NOMO-1 treated with DMSO at 0.1 percent for 48 hours (cell line): ENCODE measurements around the gene CDYL2.
"Not testable (repeated sequence)": the region's sequence is repeated elsewhere in the genome, so short reads cannot be mapped to it uniquely, and the experiment has no call there.

Experiments used
- DNase-seq: peaks from one replicate; lab custom pipeline; 2025; ENCODE audit not compliant: unreplicated experiment; lab: John Stamatoyannopoulos, UW

Gene CDYL2

DNA sequence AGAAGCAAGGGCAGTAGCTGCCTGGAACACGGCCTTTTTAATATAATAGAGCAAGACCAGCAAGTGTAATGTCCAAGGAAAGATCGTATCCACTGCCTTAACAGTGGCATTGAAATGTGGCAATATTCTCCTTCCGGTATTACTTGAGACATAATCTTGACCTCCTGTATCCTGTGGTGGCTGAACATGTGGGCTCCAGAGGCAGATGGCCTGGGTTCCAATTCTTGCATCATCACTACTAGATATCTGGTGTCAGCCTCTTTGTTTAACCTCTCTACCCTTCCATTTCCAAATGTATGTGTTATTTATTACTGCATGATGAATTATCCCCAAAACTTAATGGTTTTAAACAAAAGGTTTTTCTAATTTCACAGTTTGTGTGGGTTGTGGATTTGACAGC lies 3.5 kb upstream of the CDYL2 start:
- no peak for DNase-seq

DNA sequence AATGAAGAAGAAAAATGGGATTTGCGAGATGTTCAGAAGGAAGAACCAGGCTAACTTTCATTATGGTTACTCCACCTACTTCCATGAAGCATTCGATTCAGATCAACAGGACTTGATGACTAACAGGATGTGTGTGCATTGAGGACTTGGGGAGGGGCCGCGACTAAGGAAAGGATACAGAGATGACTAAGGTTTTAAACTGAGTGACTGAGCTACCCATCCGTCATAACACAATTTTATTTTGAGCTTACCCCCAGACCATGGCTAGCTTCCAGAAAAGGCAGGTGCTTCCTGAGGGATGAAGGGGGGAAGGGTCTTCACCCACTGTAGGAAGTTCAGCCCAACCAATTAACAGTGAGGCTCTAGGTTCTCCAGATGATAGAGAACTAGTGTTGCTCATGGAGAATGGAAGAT lies 2.5 kb upstream of the CDYL2 start:
- no peak for DNase-seq

DNA sequence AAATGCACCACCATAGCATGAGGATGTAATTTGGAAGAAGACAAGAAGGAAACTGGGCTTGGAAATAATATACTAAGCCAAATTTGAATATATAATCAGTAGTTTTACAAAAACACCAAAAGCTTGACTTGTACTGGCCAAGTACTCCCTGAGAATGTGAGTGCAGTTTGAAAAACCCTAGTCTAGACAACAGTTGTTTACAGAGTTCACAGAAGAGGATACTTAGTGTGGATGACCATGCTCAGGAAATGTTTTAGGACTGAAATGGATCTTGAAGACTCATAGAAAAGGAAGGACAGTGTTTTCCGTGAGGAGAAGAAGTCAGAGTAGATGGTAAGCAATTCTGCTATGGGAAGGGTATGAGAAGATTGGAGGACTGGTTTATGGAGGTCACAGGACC lies 1.9 kb upstream of the CDYL2 start:
- no peak for DNase-seq

DNA sequence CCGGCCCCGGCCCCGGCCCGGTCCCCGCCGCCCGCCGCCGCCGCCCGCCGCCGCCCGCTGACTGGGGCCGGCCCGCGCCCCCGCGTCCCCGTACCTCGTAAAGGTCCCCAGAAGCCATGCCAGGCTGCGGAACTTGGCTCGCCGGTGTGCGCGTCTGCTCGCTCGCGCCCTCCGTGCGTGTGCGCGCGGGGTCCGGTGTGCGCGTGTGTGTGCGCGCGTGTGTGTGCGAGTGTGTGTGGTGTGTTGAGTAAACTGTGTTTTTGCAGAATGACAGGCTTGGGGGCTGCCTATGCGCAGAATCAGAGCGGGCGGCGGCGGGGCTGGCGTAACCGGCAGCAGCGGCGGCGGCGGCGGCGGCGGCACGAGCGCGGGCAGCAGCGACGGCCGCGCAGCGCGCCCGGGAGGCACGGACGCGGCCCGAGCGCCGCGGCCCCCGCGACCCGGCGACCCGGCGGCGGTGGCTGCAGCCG lies 307 bp downstream of the CDYL2 start:
- DNase-seq, result no peak

DNA sequence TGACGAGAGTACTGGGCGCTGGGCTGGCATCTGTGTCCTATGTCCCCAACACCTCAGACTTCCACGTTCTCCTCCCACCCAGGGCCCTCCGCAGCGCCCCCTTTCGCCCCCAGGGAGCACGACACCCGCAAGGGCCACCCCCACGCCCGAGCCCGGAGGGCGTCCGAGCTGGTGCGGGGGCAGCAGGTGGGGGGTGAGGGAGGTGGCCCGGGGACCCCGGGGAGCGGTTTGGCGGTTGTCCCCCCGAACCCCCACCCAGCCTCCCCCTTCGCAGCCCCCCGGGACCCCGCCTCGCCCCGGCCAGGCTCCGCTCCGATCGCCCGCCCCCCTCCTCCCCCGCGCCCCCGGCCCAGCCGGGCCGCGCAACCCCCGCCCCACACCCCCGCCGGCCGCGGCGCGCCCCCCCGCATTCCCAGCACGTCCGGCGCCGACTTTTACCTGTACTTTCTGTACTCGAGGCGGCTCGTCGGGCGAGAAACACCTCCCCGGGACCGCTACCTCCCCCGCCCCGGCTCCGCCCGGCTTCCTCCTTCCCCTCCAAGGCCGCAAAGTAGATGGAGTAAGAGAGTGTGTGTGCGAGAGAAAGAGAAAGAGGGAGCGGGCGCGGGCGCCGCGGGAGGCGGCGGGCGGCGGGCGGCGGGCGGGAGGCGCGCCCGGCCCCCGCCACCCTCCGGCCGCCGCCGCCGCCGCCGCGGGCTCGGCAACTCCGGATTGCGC lies 901 bp downstream of the CDYL2 start:
- DNase-seq, result peak; percentile 31

DNA sequence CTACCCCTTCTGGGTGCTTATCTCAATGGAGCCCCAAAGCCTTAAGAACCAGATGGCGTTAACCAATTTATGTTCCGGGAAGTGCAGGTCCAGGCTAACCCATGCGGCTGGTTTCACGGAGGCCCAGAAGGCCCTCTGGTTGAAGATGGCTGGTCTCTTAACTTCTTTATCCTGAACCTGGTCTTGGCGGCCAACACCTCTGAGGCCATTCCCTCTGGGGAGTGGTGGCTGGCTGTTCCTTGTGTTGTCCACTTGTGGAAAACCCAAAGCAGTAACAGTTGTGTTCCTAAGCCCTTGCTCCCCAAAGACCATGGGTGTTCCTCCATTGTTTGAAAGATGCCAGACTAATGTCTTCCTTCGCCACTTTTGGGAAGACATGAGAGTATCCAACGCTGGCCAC lies 1.5 kb downstream of the CDYL2 start:
- DNase-seq, result no peak

DNA sequence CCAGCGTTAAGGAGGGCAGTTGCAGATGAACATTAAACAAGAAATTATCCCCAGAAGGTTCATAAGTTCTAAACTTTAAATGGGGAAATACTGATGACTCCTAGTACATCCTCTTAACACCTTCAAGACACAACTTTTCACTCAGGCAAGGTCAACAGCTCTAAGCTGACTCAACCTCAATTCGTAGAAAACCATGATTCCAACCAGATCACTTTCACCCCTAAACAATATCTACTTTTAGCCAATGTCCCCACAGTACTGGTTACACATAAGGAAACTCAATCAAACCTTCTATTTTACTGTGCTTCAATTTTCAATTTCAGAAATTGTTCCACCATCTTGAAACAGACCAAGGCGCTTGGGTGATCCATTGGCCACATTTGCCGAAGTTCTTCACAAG lies 2.3 kb downstream of the CDYL2 start:
- no peak for DNase-seq

DNA sequence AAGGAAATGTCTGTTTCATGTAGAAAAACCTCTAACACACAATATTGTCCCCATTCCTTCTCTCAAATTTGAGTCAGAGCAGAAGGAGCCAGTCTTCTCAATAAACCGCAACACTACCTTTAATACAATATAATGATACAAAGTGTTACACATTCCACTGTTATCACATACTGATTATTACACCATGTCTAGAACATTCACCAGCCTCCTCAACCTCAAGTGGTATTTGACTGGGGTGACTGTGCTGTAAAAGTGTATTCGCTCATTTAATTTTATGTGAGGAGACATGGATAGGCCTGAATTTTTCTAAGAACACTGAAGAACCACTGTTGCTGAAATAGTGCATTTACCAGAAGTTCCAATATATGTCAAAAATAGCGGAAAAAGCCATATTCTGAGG lies 10.3 kb downstream of the CDYL2 start:
- no peak for DNase-seq

DNA sequence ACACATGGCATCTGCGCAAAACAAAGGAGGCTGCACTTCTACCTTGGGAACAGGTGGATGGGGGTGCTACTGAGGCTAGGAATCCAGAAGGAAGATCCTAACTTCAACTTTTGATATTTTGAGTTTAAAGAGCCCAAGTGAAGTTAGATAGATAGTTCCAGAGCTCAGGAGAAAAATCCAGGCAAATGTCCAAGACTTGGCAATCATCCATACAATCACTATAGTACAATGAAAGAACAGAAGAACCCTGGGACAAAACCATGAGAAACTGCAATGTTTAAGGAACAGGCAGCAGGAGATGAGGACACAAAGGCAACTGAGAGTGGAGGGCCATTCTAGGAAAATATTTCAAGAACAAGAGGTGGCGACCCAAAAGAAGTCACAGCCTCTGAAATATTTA lies 12.4 kb downstream of the CDYL2 start:
- DNase-seq, result no peak

DNA sequence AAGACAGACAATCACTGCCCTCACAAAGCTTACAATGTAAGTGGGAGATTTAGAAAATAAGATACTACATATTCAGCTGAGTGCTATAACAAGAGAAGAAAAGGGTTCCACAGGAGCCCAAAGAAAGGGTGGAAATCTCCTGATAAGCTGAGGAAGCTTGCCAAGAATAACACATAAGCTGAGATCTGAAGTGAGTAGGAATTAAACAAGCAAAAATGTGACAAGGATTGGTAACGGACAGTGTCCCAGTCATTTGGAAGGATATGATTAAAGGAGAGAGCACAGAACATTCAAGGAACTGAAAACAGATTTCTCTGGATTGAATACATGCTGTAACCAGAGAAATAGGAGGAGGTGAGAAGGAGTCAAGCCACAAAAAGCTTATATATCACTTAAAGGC lies 13.0 kb downstream of the CDYL2 start:
- DNase-seq, result no peak

DNA sequence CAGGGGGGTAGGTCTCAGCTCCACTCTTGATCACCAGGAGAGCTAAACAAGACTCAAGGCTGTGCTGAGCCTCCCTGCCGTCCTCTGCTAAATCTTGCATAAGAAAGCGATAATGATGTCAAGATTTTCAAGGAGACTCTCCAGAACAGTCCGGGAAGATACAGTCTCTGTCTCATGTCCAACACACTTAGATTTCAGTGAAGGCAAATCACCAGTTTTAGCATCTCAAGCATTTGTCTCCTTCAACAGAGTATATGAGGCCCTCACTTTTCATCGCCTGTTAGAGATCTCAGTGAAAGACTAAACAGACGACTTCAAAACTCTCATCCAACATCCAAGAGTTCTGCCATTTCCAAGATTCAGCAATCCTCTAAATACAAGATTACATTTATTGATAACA lies 13.6 kb downstream of the CDYL2 start:
- DNase-seq, result no peak

DNA sequence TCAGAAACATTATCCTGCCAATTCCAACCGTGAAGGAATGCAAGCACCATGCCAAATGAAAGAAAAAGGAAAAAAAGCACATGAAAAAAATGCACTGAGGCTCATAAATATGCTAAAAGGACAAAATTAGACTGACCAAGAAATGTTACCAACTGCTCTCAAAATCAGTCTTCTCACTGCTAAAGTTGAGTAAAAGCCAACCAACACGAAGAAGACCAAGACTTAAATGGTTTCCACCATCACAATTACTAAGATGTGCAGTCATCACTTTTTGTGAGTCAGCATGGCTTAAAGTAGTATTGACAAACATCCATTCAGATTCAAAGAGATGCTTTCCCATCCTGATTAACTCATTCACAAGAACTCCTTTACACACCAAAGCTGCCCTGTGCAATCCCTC lies 16.4 kb downstream of the CDYL2 start:
- no peak for DNase-seq

DNA sequence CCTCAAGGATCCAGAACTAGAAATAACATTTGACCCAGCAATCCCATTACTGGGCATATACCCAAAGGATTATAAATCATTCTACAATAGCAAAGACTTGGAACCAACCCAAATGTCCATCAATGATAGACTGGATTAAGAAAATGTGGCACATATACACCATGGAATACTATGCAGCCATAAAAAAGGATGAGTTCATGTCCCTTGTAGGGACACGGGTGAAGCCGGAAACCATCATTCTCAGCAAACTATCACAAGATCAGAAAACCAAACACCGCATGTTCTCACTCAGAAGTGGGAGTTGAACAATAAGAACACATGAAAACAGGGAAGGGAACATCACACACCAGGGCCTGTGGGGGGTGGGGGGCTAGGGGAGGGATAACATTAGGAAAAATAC lies 17.8 kb downstream of the CDYL2 start:
- DNase-seq, result not testable (repeated sequence)

DNA sequence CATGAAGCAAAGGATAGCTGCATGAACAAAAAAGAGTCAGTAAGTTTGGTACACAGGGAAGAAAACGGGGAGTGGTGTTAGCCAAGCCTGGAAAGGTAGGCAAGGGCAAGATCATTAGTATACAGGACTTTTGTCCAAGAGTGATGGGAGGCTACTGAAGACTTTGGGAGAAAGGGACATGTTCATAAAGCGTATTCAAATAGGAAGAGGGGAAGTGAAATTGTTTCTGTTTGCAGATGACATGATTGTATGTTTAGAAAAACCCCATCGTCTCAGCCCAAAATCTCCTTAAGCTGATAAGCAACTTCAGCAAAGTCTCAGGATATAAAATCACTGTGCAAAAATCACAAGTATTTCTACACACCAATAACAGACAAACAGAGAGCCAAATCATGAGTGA lies 19.4 kb downstream of the CDYL2 start:
- no peak for DNase-seq

DNA sequence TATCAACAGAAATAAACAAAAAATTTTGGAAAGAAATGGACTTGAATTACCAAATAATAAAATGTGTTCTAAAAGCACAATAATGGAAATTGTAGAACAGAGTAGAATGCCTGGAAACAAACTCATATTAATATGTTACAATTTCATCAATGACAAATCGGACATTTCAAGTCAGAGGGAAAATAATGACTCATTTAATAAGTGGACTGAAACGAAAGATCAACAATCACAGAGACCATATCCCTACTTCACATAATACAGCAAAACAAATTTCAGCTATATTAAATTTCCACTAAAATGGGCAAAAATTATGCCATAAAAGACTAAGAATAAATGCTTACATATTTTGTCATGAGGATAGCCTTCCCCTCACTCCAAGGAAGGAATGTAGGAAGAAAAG lies 25.7 kb downstream of the CDYL2 start:
- no peak for DNase-seq

DNA sequence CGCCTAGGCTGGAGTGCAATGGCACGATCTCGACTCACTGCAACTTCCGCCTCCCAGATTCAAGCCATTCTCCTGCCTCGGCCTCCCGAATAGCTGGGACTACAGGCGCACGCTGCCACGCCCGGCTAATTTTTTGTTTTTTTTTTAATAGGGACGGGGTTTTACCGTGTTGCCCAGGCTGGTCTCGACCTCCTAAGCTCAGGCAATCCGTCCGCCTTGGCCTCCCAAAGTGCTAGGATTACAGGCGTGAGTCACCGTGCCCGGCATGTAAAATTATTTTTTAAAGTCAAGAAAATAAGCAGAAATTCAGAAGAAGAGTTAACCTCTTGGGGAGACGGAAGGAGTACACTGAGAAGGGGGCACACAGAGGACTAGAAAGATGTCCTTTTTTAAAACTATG lies 27.5 kb downstream of the CDYL2 start:
- no peak for DNase-seq

DNA sequence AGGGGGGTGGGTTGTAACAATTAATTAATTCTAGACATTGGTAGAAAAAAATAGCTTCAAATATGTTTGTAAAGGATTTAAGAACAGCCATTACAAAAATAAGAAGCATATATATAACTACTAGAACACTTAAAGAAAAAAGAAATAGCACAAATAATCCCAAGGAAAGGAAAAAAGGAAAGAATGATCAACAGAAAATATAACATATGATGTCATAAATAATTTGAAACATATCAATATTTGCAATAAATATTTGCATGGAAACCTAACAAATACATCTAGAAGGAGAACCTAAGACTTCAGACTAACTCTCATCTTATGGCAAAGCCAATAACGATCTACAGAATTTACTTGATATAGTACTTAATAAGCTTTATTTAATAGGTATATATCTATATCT lies 28.9 kb downstream of the CDYL2 start:
- no peak for DNase-seq

DNA sequence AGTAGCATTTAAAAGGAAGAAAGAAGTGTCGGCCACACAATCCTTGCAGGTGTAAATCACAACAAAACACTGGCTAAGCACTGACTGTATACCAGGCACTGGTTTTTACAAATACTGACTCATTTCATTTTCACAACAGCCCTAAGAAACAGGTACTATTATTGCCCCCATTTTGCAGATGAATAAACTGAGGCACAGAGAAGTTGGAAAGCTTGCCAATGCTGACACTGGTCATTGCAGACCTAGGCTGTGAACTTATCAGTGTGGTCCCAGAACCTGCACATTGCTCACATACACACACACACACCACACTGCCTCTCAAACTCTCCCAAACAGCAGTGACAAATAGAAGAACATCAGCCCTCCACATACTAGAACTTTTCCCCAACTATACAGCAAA lies 37.6 kb downstream of the CDYL2 start:
- no peak for DNase-seq

DNA sequence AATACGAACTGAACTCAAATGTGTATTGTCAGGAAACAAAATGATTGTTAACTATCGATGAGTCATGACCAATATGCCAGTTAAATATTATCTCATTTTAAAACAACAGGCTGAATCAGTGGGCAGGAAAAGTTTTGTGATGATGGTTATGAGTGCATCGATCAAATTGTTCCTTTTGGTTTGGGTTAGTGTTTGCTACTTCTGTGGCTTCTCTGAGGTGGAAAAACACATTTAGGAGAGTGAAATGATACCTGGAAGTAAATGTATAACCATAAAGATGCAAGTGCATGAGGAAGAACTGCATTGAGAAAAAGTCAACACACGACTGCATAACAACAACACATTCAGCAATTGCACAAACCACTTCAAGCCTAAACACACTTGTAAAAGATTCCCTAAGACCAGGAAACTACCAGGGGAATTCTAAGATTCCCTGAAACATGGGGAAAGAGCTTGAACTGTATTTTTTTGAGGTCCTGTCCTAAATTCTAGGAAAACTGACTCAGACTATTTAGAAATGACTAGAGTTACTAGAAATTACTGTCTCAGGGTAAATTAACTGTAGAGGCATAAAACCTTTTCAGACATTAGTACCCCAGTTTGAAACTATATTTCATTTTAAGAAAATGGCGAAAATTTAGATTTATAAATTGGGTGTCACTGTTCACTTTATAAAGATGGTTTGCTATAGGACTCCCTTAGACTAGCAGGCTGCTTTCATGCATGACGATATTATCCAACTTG lies 44.8 kb downstream of the CDYL2 start:
- DNase-seq, result no peak

DNA sequence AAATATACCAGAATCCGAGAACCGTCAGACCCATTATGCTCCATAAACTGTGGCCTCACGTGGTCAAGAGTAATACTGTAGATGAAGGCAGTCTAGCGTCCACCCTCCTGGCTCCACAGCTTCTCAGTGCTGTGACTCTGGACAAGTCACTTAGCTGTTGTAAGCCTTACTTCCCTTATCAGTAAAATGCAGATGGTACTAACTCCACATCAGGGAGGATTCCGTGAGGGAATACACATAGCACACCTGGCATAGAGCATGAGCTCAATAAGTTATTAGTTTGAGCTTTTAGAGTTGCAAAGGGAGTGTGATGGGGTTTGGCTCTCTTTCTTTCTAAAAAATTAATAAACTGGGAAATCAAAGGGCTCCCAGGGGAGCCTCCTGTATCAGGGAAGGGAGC lies 49.9 kb downstream of the CDYL2 start:
- no peak for DNase-seq

DNA sequence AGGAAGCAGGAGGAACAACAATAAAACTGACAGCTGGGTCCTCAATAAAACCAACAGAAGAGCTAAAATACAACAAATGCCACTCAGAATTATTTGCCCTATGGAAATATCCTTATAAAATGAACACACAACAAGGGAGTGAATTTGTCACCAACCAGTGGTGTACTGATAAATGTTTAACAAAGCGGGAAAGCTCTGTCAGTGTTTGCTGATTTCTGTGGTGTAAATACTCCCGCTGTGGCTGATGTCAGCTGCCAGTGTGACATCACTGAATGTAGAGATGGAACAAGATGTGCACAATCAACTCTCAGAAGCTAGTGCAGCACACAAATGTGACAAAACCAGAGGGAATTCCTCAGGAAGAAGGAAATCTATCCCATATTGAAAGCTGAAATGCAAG lies 51.9 kb downstream of the CDYL2 start:
- DNase-seq, result no peak

DNA sequence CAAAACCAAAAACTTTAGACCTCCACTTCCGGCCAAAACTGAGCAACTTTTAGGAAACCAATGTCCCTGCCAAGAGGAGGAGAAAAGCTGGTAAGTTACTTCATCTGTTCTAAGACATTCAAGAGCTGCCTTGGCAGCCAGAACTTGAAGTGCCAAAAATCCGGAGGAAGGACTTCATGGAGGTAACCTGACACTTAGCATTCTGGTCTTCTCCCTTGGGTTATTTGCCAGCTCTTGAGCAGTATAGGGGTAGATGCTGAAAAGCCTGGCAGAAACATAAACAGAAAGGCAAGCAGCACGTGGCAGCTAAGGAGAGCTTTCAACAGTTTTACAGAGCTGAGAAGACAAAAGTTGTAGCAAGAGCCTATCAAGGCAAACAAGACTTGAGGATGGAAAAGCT lies 53.2 kb downstream of the CDYL2 start:
- DNase-seq, result no peak

DNA sequence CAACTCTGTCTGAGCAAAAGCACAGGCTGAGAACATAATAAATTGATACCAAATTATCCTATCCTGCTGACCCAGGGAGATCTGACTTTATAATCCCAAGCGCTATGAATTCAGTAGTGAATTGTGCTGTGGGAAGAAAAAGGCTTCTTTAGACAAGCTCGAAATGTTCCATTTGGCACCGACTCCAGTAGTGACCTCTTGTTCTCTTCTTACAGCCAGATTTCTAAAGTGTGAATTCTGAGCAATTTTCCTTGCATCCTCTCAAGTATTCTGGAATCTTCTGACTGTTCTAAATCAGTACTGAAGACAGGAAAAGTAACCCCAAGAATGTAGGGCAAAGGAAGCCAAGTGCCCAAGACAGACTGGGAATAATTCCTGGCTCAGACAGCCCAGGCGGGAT lies 58.2 kb downstream of the CDYL2 start:
- no peak for DNase-seq
